Type B pancreatic cell (in vitro differentiated cells): ENCODE data around the gene SHC3. TPM values are rescaled to one million over a fixed set of nuclear protein-coding genes. Genes with fewer than 3 reads are reported as not detected.

Experiments used
- DNase-seq: peaks from one replicate; pipeline ENCODE4 v3.0.0; 2021; ENCODE audit warnings: mixed read lengths; ENCODE audit not compliant: unreplicated experiment; ENCODE audit errors: extremely low spot score
- H3K27ac Mint-ChIP-seq: 2 replicates; pipeline ENCODE4 v1.8.0; 2021; ENCODE audit warnings: mild to moderate bottlenecking, mixed read lengths
- H3K27me3 Mint-ChIP-seq: 2 replicates; pipeline ENCODE4 v1.8.0; 2021; ENCODE audit warnings: mixed read lengths
- H3K36me3 Mint-ChIP-seq: 2 replicates; pipeline ENCODE4 v1.8.0; 2021; ENCODE audit warnings: mixed read lengths
- H3K4me1 Mint-ChIP-seq: one replicate; pipeline ENCODE4 v1.8.0; 2021; ENCODE audit warnings: mixed read lengths; ENCODE audit not compliant: unreplicated experiment
- H3K4me3 Mint-ChIP-seq: 2 replicates; pipeline ENCODE4 v1.8.0; 2021; ENCODE audit warnings: mild to moderate bottlenecking, mixed read lengths
- H3K9me3 Mint-ChIP-seq: 2 replicates; pipeline ENCODE4 v1.8.0; 2021; ENCODE audit warnings: mixed read lengths
- CTCF ChIP-seq: fragments of 200-600 bp; sonication (generic); conservative IDR thresholded peaks from 2 replicates; pipeline ENCODE4 v1.5.0; 2021; ENCODE audit warnings: antibody characterized with exemption, mild to moderate bottlenecking
- long read RNA-seq: library from polyadenylated mRNA; unstranded; transcript quantifications from one replicate; pipeline ENCODE4 v2.0.0, GENCODE V29; 2020
- total RNA-seq: library from RNA; stranded (reverse); gene quantifications from 2 replicates; pipeline ENCODE4 v1.2.1, GENCODE V29; 2021; ENCODE audit warnings: low replicate concordance

SHC3 gene
- 4.8 and 5.3 TPM in 2 replicates for total RNA-seq
- long read RNA-seq, result 0 reads

- H3K27me3 Mint-ChIP-seq, result peaks cover 51% of the 10 kb centered on the region
- H3K36me3 Mint-ChIP-seq, result no peaks in the 10 kb centered on the region
- H3K4me3 Mint-ChIP-seq, result peak within 1 kb of the TSS; percentile 87
- H3K27ac Mint-ChIP-seq, result peak within 1 kb of the TSS; percentile 91
- TF ChIP-seq CTCF, result no peak
- H3K4me1 Mint-ChIP-seq, result peaks cover 34% of the 10 kb centered on the region
- no peaks in the 10 kb centered on the region for H3K9me3 Mint-ChIP-seq
- no peak for DNase-seq
Measured at GRCh38 chr9:89177944-89178829, at the start of gene SHC3. SHC3 (minus strand) TSS chr9:89178818; CDS start chr9:89178460, 358 bp downstream.

GRCh38 chr9:89225991-89226471, 47.4 kb upstream of the SHC3 start:
- DNase-seq, result no peak
- no peaks in the 10 kb centered on the region for H3K9me3 Mint-ChIP-seq
- peaks cover 14% of the 10 kb centered on the region for H3K4me1 Mint-ChIP-seq
- no peaks in the 10 kb centered on the region for H3K36me3 Mint-ChIP-seq
- H3K27me3 Mint-ChIP-seq, result peaks cover 7% of the 10 kb centered on the region
- TF ChIP-seq CTCF, result peak; percentile 4
- H3K27ac Mint-ChIP-seq, result peak overlapping the region; percentile 50
- H3K4me3 Mint-ChIP-seq, result peak overlapping the region; percentile 16

GRCh38 chr9:89225587-89225986, 47.0 kb upstream of the SHC3 start:
- peaks cover 7% of the 10 kb centered on the region for H3K27me3 Mint-ChIP-seq
- peak; percentile 49 for TF ChIP-seq CTCF
- no peak overlapping the region for H3K4me3 Mint-ChIP-seq
- H3K36me3 Mint-ChIP-seq, result no peaks in the 10 kb centered on the region
- H3K27ac Mint-ChIP-seq, result peak overlapping the region; percentile 50
- H3K4me1 Mint-ChIP-seq, result peaks cover 14% of the 10 kb centered on the region
- DNase-seq, result no peak
- no peaks in the 10 kb centered on the region for H3K9me3 Mint-ChIP-seq

- TF ChIP-seq CTCF, result no peak
- no peak overlapping the region for H3K4me3 Mint-ChIP-seq
- peaks cover 1% of the 10 kb centered on the region for H3K27me3 Mint-ChIP-seq
- DNase-seq, result no peak
- peaks cover 14% of the 10 kb centered on the region for H3K4me1 Mint-ChIP-seq
- H3K9me3 Mint-ChIP-seq, result no peaks in the 10 kb centered on the region
- H3K36me3 Mint-ChIP-seq, result no peaks in the 10 kb centered on the region
- no peak overlapping the region for H3K27ac Mint-ChIP-seq
Measured at GRCh38 chr9:89225036-89225435, 46.4 kb upstream of the SHC3 start.

- TF ChIP-seq CTCF, result no peak
- no peaks in the 10 kb centered on the region for H3K36me3 Mint-ChIP-seq
- H3K27ac Mint-ChIP-seq, result no peak overlapping the region
- no peak for DNase-seq
- H3K27me3 Mint-ChIP-seq, result no peaks in the 10 kb centered on the region
- peaks cover 14% of the 10 kb centered on the region for H3K4me1 Mint-ChIP-seq
- H3K4me3 Mint-ChIP-seq, result no peak overlapping the region
- no peaks in the 10 kb centered on the region for H3K9me3 Mint-ChIP-seq
Measured at GRCh38 chr9:89224633-89225032, 46.0 kb upstream of the SHC3 start.
